ENCODE measurements around the gene TMEM235. TPM values are rescaled to one million over a fixed set of nuclear protein-coding genes. Genes with fewer than 3 reads are reported as not detected.
"Not testable (repeated sequence)": the region's sequence is repeated elsewhere in the genome, so short reads cannot be mapped to it uniquely, and the experiment has no call there.

TMEM235 gene
- polyA plus RNA-seq, 2 donors = not detected

GRCh38 chr17:78252701-78253635 is 21.5 kb downstream of the TMEM235 start:
- 78 to 80% methylated on average over 15 of the region's 15 CpGs for WGBS, 2 donors
- H3K36me3 ChIP-seq (ENCODE audit: control insufficient read depth in 2 of 2, insufficient read depth in 2 of 2, low read length in 1 of 2) = no peaks in the 10 kb centered on the region
- peaks cover 2 to 16% of the 10 kb centered on the region in 2 donors for H3K4me1 ChIP-seq (ENCODE audit: control insufficient read depth in 2 of 2, insufficient read depth in 2 of 2, low read length in 1 of 2)
- no peak overlapping the region for H3K27ac ChIP-seq (ENCODE audit: low read depth in 2 of 2, low read length in 1 of 2)
- H3K9me3 ChIP-seq (ENCODE audit: control insufficient read depth in 2 of 2, insufficient read depth in 1 of 2, low read depth in 1 of 2, low read length in 1 of 2) = no peaks in the 10 kb centered on the region
- H3K4me3 ChIP-seq (ENCODE audit: low read depth in 1 of 2, low read length in 2 of 2) = no peak overlapping the region
- no peaks in the 10 kb centered on the region for H3K27me3 ChIP-seq (ENCODE audit: control insufficient read depth in 1 of 2, insufficient read depth in 2 of 2, low read length in 2 of 2)

DNA sequence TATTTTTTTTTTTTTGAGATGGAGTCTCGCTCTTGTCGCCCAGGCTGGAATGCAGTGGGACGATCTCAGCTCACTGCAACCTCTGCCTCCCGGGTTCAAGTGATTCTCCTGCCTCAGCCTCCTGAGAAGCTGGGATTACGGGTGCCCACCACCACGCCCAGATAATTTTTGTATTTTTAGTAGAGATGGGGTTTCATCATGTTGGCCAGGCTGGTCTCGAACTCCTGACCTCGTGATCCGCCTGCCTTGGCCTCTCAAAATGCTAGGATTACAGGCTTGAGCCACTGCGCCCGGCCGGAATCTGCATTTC is 22.2 kb downstream of the TMEM235 start:
- Histone ChIP-seq H3K4me3 (ENCODE audit: low read depth in 1 of 2, low read length in 2 of 2) (peak overlapping the region in 1 of 2 donors; percentile 83), H3K4me1 (ENCODE audit: control insufficient read depth in 2 of 2, insufficient read depth in 2 of 2, low read length in 1 of 2) (peaks cover 2 to 15% of the 10 kb centered on the region in 2 donors)
- WGBS, 2 donors = 81 to 90% methylated on average over 12 of the region's 12 CpGs
- H3K9me3 ChIP-seq (ENCODE audit: control insufficient read depth in 2 of 2, insufficient read depth in 1 of 2, low read depth in 1 of 2, low read length in 1 of 2); H3K27ac ChIP-seq (ENCODE audit: low read depth in 2 of 2, low read length in 1 of 2); H3K36me3 ChIP-seq (ENCODE audit: control insufficient read depth in 2 of 2, insufficient read depth in 2 of 2, low read length in 1 of 2); H3K27me3 ChIP-seq (ENCODE audit: control insufficient read depth in 1 of 2, insufficient read depth in 2 of 2, low read length in 2 of 2): not testable (repeated sequence)

DNA sequence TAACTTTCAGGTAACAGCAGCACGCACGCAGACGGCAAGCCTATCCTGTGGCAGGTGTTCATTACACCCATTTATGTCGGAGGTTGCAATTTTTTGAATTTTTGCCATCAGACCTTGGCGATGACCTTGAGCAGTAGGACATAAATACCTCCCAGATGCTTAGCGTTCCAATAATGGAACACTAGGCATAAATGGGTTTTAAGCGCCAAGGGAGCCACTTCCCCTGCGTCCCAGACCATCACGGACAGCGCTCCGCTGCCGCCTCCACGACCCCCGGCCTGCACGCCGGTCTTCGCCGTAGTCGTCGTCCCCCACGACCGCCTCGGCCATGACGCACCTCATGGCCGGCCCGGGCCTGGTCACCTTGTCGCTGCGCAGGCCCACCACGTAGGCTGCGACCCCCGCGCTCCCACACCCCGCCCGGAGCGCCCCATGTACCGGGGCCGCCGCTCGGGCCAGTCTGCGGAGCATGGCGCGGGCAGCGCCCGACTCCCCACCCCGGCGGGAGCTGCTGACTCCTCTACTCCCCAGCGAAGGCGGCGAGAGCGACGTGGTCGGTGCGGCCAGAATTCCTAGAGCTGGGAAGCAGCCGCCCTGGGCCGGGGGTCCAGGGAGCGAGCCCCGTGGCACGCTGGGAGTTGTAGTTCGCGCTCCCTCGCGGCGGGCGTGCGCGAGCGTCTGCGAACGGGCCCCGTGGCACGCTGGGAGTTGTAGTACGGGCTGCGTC is 22.7 kb downstream of the TMEM235 start:
- no peaks in the 10 kb centered on the region for H3K9me3 ChIP-seq (ENCODE audit: control insufficient read depth in 2 of 2, insufficient read depth in 1 of 2, low read depth in 1 of 2, low read length in 1 of 2)
- no peaks in the 10 kb centered on the region for H3K27me3 ChIP-seq (ENCODE audit: control insufficient read depth in 1 of 2, insufficient read depth in 2 of 2, low read length in 2 of 2)
- H3K4me3 ChIP-seq (ENCODE audit: low read depth in 1 of 2, low read length in 2 of 2) = peak overlapping the region; percentile 81 to 83
- H3K27ac ChIP-seq (ENCODE audit: low read depth in 2 of 2, low read length in 1 of 2) = peak overlapping the region; percentile 69 to 74
- WGBS, 2 donors = 2% methylated on average over 73 of the region's 73 CpGs
- peaks cover 3 to 15% of the 10 kb centered on the region in 2 donors for H3K4me1 ChIP-seq (ENCODE audit: control insufficient read depth in 2 of 2, insufficient read depth in 2 of 2, low read length in 1 of 2)
- no peaks in the 10 kb centered on the region for H3K36me3 ChIP-seq (ENCODE audit: control insufficient read depth in 2 of 2, insufficient read depth in 2 of 2, low read length in 1 of 2)

DNA sequence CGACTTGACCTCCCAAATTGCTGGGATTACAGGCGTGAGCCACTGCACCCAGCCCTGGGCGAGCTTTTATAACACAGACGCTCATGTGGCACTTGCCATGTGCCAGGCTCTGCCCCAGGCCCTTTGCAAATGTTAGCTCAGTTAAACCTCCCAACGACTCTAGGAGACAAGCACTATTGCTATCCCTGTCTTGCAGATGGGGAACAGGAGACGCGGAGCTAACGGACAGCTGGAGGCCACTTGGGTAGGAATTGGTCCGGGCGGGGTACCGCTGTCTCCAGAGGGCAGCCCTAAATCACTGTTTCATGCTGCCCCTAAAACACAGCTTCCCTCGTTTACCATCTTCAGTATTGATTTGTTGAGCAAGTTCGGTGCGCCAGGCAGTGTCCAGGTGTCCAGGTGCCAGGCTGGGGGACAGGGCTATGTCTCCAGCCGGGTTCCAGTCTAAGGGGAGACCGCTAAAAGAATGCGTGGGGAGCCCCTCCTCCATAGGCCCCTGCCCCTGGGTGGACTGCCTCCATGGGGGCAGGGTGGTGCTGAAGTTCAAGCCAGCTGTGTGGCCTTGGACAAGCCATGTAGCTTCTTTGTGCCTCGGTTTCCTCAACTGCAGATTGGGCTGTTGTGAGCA is 23.7 kb downstream of the TMEM235 start:
- no peaks in the 10 kb centered on the region for H3K36me3 ChIP-seq (ENCODE audit: control insufficient read depth in 2 of 2, insufficient read depth in 2 of 2, low read length in 1 of 2)
- H3K27me3 ChIP-seq (ENCODE audit: control insufficient read depth in 1 of 2, insufficient read depth in 2 of 2, low read length in 2 of 2) = no peaks in the 10 kb centered on the region
- H3K9me3 ChIP-seq (ENCODE audit: control insufficient read depth in 2 of 2, insufficient read depth in 1 of 2, low read depth in 1 of 2, low read length in 1 of 2) = no peaks in the 10 kb centered on the region
- no peak overlapping the region for H3K4me3 ChIP-seq (ENCODE audit: low read depth in 1 of 2, low read length in 2 of 2)
- H3K27ac ChIP-seq (ENCODE audit: low read depth in 2 of 2, low read length in 1 of 2) = no peak overlapping the region
- WGBS, 2 donors = 88 to 89% methylated on average over 18 of the region's 18 CpGs
- peaks cover 5 to 15% of the 10 kb centered on the region in 2 donors for H3K4me1 ChIP-seq (ENCODE audit: control insufficient read depth in 2 of 2, insufficient read depth in 2 of 2, low read length in 1 of 2)

GRCh38 chr17:78255953-78256706 is 24.7 kb downstream of the TMEM235 start:
- Histone ChIP-seq H3K27ac (ENCODE audit: low read depth in 2 of 2, low read length in 1 of 2) (no peak overlapping the region), H3K4me1 (ENCODE audit: control insufficient read depth in 2 of 2, insufficient read depth in 2 of 2, low read length in 1 of 2) (peaks cover 3 to 12% of the 10 kb centered on the region in 2 donors), H3K9me3 (ENCODE audit: control insufficient read depth in 2 of 2, insufficient read depth in 1 of 2, low read depth in 1 of 2, low read length in 1 of 2) (no peaks in the 10 kb centered on the region), H3K36me3 (ENCODE audit: control insufficient read depth in 2 of 2, insufficient read depth in 2 of 2, low read length in 1 of 2) (no peaks in the 10 kb centered on the region), H3K4me3 (ENCODE audit: low read depth in 1 of 2, low read length in 2 of 2) (no peak overlapping the region), H3K27me3 (ENCODE audit: control insufficient read depth in 1 of 2, insufficient read depth in 2 of 2, low read length in 2 of 2) (no peaks in the 10 kb centered on the region)
- 82 to 86% methylated on average over 14 of the region's 14 CpGs for WGBS, 2 donors

DNA sequence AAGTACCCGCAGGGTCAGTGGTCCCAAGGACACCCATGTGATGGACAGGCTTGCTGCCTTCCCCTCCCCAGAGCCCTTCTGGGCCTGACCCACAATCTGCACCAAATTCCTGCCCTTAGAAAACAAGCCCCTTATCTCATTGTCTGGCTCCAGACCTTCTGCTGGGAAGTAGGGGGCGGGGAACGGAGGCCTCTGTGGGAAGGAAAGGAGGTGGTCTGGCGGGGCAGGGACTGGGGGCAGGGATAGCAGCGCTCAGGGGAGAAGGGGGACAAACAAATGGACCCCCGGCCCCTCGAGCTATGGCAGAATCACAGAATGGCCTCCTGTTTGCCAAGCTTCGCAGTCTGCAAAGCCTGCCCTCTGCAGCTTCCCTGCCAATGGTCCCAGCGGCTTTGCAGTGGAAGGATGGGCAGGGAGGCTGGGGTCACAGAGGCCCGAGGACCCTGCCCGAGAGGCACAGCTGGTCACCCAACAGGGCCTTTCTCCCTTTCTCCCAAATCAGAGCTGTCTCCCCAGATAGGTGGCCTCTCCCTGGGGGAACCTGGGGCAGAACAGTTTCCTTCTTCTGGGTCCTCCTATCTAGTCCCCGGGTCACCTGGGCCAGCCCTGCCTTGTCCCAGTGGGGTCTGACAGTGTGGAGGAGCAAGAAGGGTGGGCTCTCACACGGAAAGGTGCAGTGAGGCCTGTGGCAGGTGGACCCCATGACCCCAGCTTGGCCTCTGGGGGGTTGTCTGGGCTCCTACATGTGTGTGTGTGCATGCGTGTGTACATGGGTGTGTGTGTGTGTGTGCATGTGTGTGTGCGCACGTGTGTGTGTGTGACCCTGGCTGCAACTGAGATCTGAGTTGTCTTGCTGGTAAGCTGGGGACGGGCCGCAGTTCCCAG is 25.5 kb downstream of the TMEM235 start:
- Histone ChIP-seq H3K27me3 (ENCODE audit: control insufficient read depth in 1 of 2, insufficient read depth in 2 of 2, low read length in 2 of 2) (no peaks in the 10 kb centered on the region), H3K4me3 (ENCODE audit: low read depth in 1 of 2, low read length in 2 of 2) (no peak overlapping the region), H3K9me3 (ENCODE audit: control insufficient read depth in 2 of 2, insufficient read depth in 1 of 2, low read depth in 1 of 2, low read length in 1 of 2) (no peaks in the 10 kb centered on the region), H3K36me3 (ENCODE audit: control insufficient read depth in 2 of 2, insufficient read depth in 2 of 2, low read length in 1 of 2) (no peaks in the 10 kb centered on the region), H3K27ac (ENCODE audit: low read depth in 2 of 2, low read length in 1 of 2) (no peak overlapping the region), H3K4me1 (ENCODE audit: control insufficient read depth in 2 of 2, insufficient read depth in 2 of 2, low read length in 1 of 2) (peaks cover 3 to 5% of the 10 kb centered on the region in 2 donors)
- WGBS, 2 donors = 71 to 74% methylated on average over 18 of the region's 18 CpGs

DNA sequence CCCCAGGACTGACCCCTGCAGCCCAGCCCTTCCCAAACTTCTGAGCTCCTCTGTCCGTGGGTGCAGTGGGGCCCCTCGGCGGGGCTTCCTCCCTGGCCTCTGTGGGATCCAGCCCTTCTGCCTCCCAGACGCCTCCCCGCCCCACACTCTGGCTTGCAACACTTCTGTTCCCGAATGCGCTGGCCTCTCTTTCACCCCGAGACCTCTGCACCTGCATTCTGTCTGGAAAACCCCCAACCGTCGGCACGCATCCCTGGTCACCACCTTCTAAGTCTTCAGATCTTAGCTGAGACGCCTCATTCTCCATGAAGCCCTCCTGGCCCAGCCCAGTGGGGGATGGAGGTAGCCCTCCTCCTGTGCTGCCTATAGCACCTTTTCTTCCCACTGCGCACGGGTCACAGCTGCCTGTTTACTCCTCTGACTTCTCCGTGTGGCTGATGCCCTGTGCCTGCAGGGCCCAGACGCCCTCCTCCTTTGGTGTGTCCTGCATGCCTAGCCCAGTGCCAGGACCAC is 26.4 kb downstream of the TMEM235 start:
- H3K9me3 ChIP-seq (ENCODE audit: control insufficient read depth in 2 of 2, insufficient read depth in 1 of 2, low read depth in 1 of 2, low read length in 1 of 2) = no peaks in the 10 kb centered on the region
- H3K4me3 ChIP-seq (ENCODE audit: low read depth in 1 of 2, low read length in 2 of 2) = no peak overlapping the region
- WGBS, 2 donors = 55 to 58% methylated on average over 16 of the region's 16 CpGs
- H3K27ac ChIP-seq (ENCODE audit: low read depth in 2 of 2, low read length in 1 of 2) = no peak overlapping the region
- H3K36me3 ChIP-seq (ENCODE audit: control insufficient read depth in 2 of 2, insufficient read depth in 2 of 2, low read length in 1 of 2) = no peaks in the 10 kb centered on the region
- no peaks in the 10 kb centered on the region for H3K27me3 ChIP-seq (ENCODE audit: control insufficient read depth in 1 of 2, insufficient read depth in 2 of 2, low read length in 2 of 2)
- peaks cover 2 to 3% of the 10 kb centered on the region in 2 donors for H3K4me1 ChIP-seq (ENCODE audit: control insufficient read depth in 2 of 2, insufficient read depth in 2 of 2, low read length in 1 of 2)

DNA sequence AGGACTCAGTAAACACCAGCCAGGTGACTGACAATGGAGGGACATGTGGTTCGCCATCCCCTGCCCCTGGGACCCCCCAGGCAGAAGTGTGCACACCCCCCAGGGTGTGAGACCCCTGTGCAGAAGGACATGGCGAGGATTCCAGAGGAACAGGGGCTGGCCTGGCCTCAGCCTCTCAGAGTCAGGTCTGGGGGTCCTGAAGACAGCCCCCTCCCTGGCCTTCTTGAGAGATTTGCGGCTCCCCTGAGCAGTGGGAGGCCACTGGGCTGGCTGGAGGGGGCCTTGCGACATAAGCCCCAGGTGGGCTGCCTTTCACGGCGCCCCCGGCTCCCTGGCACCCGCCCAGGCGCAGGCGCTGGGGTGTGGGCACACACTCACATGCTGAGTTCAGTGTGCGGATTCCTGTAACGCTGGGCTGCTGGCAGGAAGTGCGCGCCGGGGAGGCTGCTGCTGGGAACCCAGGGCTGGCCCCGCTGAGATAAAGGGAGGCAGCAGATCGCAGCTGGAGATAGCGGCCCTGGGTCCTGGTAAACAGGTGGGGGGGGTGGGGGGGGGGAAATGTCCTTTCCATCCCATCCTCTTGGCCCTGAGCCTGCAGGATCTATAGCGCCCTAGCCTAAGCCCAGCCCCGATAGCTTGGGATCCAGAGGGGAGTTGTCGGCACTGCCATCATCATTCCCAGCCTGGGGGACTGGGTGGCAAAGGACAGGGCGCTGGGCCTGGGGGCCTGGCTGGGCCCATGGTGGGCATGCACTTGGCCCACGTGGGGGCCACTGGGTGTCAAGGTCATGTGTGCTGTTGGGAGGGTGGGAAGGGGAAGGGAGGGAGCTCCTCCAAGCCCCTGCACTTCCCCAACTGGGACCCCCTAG is 27.1 kb downstream of the TMEM235 start:
- H3K4me1 ChIP-seq (ENCODE audit: control insufficient read depth in 2 of 2, insufficient read depth in 2 of 2, low read length in 1 of 2) = peaks cover 3 to 7% of the 10 kb centered on the region in 2 donors
- peak overlapping the region; percentile 8 to 11 for H3K27ac ChIP-seq (ENCODE audit: low read depth in 2 of 2, low read length in 1 of 2)
- no peak overlapping the region for H3K4me3 ChIP-seq (ENCODE audit: low read depth in 1 of 2, low read length in 2 of 2)

More for the DNA sequence above, 27.1 kb downstream of the TMEM235 start:
- WGBS, 2 donors = 37 to 44% methylated on average over 23 of the region's 23 CpGs
- Histone ChIP-seq H3K9me3 (ENCODE audit: control insufficient read depth in 2 of 2, insufficient read depth in 1 of 2, low read depth in 1 of 2, low read length in 1 of 2) (no peaks in the 10 kb centered on the region), H3K27me3 (ENCODE audit: control insufficient read depth in 1 of 2, insufficient read depth in 2 of 2, low read length in 2 of 2) (no peaks in the 10 kb centered on the region), H3K36me3 (ENCODE audit: control insufficient read depth in 2 of 2, insufficient read depth in 2 of 2, low read length in 1 of 2) (no peaks in the 10 kb centered on the region)

All from esophagus (tissue), 2 donors.